Nephron progenitor cell (in vitro differentiated cells): ENCODE data around the gene GAA.

Experiments used
- DNase-seq: peaks from one replicate; pipeline ENCODE4 v3.0.0; 2021
- H3K27ac Mint-ChIP-seq: 2 replicates; pipeline ENCODE4 v1.8.0; 2021; ENCODE audit warnings: mild to moderate bottlenecking, moderate library complexity, mixed read lengths
- H3K27me3 Mint-ChIP-seq: 2 replicates; pipeline ENCODE4 v1.8.0; 2021; ENCODE audit warnings: mild to moderate bottlenecking, low read depth, mixed read lengths; ENCODE audit not compliant: poor library complexity
- H3K36me3 Mint-ChIP-seq: 2 replicates; pipeline ENCODE4 v1.8.0; 2021; ENCODE audit warnings: low read depth, mixed read lengths
- H3K4me1 Mint-ChIP-seq: 2 replicates; pipeline ENCODE4 v1.8.0; 2021; ENCODE audit warnings: mixed read lengths
- H3K4me3 Mint-ChIP-seq: 2 replicates; pipeline ENCODE4 v1.8.0; 2021; ENCODE audit warnings: mild to moderate bottlenecking, moderate library complexity, mixed read lengths
- H3K9me3 Mint-ChIP-seq: 2 replicates; pipeline ENCODE4 v1.8.0; 2021; ENCODE audit warnings: mild to moderate bottlenecking, moderate library complexity, mixed read lengths
- TF ChIP-seq, protein P1 (sequence below): fragments of 200-600 bp; sonication (generic); IDR thresholded peaks from 2 replicates; pipeline ENCODE4 v1.5.0; 2021; ENCODE audit warnings: antibody characterized with exemption

The GAA gene

DNA sequence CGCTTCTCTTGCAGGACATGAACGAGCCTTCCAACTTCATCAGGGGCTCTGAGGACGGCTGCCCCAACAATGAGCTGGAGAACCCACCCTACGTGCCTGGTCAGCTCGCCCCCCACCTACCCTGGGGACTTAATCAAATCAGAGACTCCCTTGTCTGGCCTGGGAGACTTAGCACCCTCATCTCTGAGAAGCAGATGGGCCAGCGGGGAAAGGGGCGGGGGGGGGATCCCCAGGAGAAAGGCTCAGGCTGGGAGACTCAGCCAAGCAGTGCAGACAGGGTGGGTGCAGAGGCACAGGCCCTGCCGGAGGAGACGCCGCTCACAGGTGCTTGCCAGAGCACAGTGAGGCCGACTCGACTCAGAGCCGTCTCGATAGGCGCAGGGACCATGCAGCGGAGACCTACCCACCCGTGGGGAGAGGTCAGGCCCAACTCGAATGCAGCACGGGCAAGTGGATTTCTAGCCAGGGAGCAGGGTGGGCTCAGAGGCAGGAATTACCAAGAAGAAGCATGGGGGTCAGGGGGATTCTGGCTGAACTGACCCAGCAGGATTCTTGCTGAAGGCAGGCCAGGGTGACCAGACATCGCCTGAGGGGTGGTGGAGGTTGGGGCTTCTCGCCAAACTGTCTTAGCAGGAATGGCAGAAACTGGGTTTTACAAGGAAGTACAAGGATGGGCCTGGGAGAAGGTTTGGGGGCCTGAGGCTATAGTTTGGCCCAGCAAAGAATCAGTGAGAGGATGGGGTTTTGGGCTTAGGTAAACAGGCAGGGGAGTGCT, 9.7 kb downstream of the GAA start:
- Mint-ChIP-seq H3K4me3 (no peak overlapping the region), H3K27ac (no peak overlapping the region), H3K27me3 (no peaks in the 10 kb centered on the region), H3K4me1 (peaks cover 14% of the 10 kb centered on the region), H3K36me3 (peaks cover 25% of the 10 kb centered on the region), H3K9me3 (peaks cover 25% of the 10 kb centered on the region)
- no peak for DNase-seq
- TF ChIP-seq, protein P1, sequence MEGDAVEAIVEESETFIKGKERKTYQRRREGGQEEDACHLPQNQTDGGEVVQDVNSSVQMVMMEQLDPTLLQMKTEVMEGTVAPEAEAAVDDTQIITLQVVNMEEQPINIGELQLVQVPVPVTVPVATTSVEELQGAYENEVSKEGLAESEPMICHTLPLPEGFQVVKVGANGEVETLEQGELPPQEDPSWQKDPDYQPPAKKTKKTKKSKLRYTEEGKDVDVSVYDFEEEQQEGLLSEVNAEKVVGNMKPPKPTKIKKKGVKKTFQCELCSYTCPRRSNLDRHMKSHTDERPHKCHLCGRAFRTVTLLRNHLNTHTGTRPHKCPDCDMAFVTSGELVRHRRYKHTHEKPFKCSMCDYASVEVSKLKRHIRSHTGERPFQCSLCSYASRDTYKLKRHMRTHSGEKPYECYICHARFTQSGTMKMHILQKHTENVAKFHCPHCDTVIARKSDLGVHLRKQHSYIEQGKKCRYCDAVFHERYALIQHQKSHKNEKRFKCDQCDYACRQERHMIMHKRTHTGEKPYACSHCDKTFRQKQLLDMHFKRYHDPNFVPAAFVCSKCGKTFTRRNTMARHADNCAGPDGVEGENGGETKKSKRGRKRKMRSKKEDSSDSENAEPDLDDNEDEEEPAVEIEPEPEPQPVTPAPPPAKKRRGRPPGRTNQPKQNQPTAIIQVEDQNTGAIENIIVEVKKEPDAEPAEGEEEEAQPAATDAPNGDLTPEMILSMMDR, result no peak

DNA sequence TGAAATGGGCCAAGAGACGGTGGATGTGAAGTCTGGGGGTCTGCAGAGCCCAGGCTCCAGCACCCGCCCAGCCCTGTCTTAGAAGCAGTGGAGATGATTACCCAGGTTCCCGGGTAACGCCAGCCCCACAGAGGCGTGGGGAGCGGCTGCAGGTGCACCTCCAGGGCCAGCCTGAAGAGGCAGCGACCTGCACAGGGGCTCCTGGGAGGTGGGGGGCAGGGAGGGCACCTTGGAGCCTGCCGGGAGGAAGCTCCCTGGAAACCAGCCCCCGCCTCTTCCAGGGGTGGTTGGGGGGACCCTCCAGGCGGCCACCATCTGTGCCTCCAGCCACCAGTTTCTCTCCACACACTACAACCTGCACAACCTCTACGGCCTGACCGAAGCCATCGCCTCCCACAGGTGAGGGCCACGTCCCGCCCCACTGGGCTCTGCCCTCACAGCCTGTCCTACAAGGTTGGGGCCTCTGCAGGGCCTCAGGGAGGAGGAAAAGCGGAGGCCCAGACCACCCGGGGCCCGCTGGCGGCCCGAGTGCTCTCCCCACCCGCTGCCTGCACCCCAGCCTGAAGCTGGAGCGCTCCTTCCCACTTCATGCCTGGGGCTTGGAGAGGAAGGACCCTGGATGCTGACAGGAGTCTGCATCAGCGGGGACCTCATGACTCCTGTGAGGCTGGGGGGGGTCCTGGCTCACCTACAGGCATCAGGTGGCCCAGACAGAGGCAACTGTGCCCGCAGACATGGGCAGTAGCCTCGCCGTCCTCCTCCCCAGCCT, 10.5 kb downstream of the GAA start:
- no peak for DNase-seq
- Mint-ChIP-seq H3K9me3 (peaks cover 26% of the 10 kb centered on the region), H3K4me3 (no peak overlapping the region), H3K27ac (no peak overlapping the region), H3K27me3 (no peaks in the 10 kb centered on the region), H3K4me1 (peaks cover 15% of the 10 kb centered on the region), H3K36me3 (peaks cover 31% of the 10 kb centered on the region)
- TF ChIP-seq, protein P1, result no peak

DNA sequence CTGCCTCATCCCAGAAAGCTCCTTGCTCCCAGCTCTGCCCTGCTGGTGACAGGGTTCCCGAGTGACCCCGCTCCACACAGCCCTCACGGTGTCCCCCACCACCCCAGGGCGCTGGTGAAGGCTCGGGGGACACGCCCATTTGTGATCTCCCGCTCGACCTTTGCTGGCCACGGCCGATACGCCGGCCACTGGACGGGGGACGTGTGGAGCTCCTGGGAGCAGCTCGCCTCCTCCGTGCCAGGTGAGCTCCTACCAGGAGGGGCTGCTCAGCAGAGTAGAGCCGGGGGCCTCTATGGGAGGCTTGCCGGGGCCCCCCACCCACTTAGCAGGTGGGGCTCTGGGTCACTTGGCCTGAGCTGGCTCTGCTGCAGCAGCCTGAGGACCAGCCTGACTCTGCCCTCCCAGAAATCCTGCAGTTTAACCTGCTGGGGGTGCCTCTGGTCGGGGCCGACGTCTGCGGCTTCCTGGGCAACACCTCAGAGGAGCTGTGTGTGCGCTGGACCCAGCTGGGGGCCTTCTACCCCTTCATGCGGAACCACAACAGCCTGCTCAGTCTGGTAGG, 11.2 kb downstream of the GAA start:
- Mint-ChIP-seq H3K4me1 (peaks cover 15% of the 10 kb centered on the region), H3K27ac (peak overlapping the region; percentile 39), H3K4me3 (no peak overlapping the region), H3K36me3 (peaks cover 31% of the 10 kb centered on the region), H3K9me3 (peaks cover 26% of the 10 kb centered on the region), H3K27me3 (no peaks in the 10 kb centered on the region)
- no peak for DNase-seq
- TF ChIP-seq, protein P1, result no peak

DNA sequence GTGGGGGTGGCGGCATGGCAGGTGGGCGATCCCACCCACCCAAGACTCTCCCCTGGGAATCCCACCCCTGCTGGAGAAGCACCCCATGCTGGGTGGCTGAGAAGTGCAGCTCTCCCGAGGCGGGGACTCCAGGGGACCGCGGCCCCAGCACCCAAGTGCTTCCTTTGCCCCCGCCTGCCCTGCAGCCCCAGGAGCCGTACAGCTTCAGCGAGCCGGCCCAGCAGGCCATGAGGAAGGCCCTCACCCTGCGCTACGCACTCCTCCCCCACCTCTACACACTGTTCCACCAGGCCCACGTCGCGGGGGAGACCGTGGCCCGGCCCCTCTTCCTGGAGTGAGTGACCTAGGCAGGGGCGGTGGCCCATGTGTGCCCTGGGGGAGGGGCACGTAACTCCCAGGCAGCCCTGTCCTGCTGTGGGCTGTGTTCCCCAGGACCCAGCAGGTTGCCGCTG, 11.7 kb downstream of the GAA start:
- Mint-ChIP-seq H3K4me3 (no peak overlapping the region), H3K36me3 (peaks cover 31% of the 10 kb centered on the region), H3K9me3 (peaks cover 26% of the 10 kb centered on the region), H3K27me3 (no peaks in the 10 kb centered on the region), H3K27ac (peak overlapping the region; percentile 29), H3K4me1 (peaks cover 15% of the 10 kb centered on the region)
- TF ChIP-seq, protein P1, result no peak
- DNase-seq, result no peak

DNA sequence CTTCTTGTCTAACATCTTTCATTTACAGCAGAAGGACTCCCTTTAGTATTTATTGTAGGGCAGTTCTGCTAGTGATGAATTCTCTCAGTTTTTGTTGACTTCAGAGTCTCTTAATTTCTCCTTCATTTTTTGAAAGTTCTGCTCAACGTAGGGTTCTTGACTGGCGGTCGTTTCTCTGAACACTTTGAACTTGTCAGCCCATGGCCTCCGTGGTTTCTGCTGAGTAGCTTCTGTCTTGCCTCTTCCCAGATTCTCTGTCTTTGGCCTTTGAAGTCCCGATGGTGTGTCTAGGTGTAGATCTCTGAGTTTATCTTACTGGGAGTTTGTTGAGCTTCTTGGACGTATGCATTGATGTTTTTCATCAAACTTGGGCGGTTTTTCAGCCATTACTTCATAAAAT, 13.4 kb downstream of the GAA start:
- Mint-ChIP-seq H3K4me1 (peaks cover 15% of the 10 kb centered on the region), H3K9me3 (peaks cover 26% of the 10 kb centered on the region), H3K4me3 (no peak overlapping the region), H3K36me3 (peaks cover 31% of the 10 kb centered on the region), H3K27me3 (no peaks in the 10 kb centered on the region), H3K27ac (no peak overlapping the region)
- no peak for DNase-seq
- TF ChIP-seq, protein P1, result no peak
